H7 (cell line): ENCODE measurements around the gene CHEK1. TPM values are rescaled to one million over a fixed set of nuclear protein-coding genes. Genes with fewer than 3 reads are reported as not detected.

Experiments used
- DNase-seq: peaks from one replicate; pipeline ENCODE4 v3.0.0; 2012
- H3K27me3 ChIP-seq: 2 replicates; pipeline ENCODE4 v1.6.0; 2011; ENCODE audit warnings: mild to moderate bottlenecking, low read length; ENCODE audit not compliant: control insufficient read depth, insufficient read depth
- H3K36me3 ChIP-seq: replicated peaks from 2 replicates; pipeline ENCODE4 v1.5.1; 2011; ENCODE audit warnings: low read length; ENCODE audit not compliant: control insufficient read depth, insufficient read depth
- H3K4me3 ChIP-seq: 2 replicates; pipeline ENCODE4 v1.5.1; 2011; ENCODE audit warnings: low read depth, mild to moderate bottlenecking, control low read depth, low read length, moderate library complexity; ENCODE audit not compliant: insufficient read depth
- total RNA-seq: library from RNA; depleted of rRNA; stranded (reverse); fragments of >200 nt; shearing (Covaris generic); gene quantifications from 2 replicates; pipeline ENCODE4 v1.2.3, GENCODE V29; 2014

CHEK1 gene
- total RNA-seq, 1 experiment from 2014 or later, result 85.7 TPM

DNA sequence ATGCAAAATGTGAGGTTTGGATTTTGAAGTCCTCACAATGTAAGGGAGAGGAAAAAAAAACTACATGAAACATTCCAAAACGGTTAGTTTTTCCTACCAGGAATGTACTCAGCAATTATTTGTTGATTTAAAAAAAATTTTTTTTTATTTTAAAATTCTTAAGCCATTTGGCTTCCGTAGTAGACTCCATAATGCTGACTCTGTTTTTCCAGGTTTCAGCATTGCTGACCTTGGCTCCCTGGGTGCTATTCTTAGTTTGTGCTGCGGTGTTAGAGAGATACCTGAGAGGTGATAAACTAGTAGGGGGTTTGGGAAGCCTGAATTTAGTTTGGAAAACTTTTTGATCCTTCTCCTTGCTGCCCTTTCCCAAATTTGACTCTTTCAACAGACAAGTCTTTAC is 21.8 kb upstream of the CHEK1 start:
- Histone ChIP-seq H3K4me3 (no peak overlapping the region), H3K36me3 (peaks cover 41% of the 10 kb centered on the region), H3K27me3 (no peaks in the 10 kb centered on the region)
- DNase-seq, result no peak

- no peak overlapping the region for H3K4me3 ChIP-seq
- no peak for DNase-seq
- no peaks in the 10 kb centered on the region for H3K27me3 ChIP-seq
- peaks cover 51% of the 10 kb centered on the region for H3K36me3 ChIP-seq
These were observed 19.5 kb upstream of the CHEK1 start for GRCh38 chr11:125605417-125605816.

- Histone ChIP-seq H3K4me3 (no peak overlapping the region), H3K27me3 (no peaks in the 10 kb centered on the region), H3K36me3 (peaks cover 47% of the 10 kb centered on the region)
These were observed 15.4 kb upstream of the CHEK1 start for GRCh38 chr11:125609545-125609944.

GRCh38 chr11:125618383-125618782 is 6.6 kb upstream of the CHEK1 start:
- H3K4me3 ChIP-seq, result no peak overlapping the region

More at GRCh38 chr11:125609545-125609944, 15.4 kb upstream of the CHEK1 start:
- no peak for DNase-seq

DNA sequence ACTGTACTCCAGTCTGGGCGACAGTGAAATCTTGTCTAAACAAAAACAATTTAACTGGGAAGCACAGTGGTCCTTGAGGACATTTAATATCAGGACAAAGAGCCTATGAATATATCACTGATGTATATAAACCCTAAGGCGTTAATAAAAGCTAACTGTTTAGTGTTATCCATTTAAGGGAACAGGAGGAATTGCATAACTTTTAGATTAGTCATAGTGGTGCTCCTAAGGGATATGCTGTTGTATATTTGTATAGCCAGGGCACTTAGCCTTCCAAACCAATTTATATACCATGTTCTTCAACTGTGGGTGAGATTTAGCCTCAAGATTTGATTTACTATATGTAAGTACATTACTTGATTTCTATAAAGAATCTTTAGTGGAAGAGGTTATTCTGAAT is 3.0 kb upstream of the CHEK1 start:
- H3K4me3 ChIP-seq, result no peak overlapping the region
- peaks cover 27% of the 10 kb centered on the region for H3K36me3 ChIP-seq
- H3K27me3 ChIP-seq, result no peaks in the 10 kb centered on the region
- DNase-seq, result no peak

More at GRCh38 chr11:125618383-125618782, 6.6 kb upstream of the CHEK1 start:
- Histone ChIP-seq H3K36me3 (peaks cover 33% of the 10 kb centered on the region), H3K27me3 (no peaks in the 10 kb centered on the region)
- DNase-seq, result no peak

GRCh38 chr11:125623064-125623463 is 1.9 kb upstream of the CHEK1 start:
- peaks cover 28% of the 10 kb centered on the region for H3K36me3 ChIP-seq

GRCh38 chr11:125625225-125625629 is 264 bp downstream of the CHEK1 start:
- no peak for DNase-seq
- peaks cover 24% of the 10 kb centered on the region for H3K36me3 ChIP-seq
- peak overlapping the region; percentile 83 for H3K4me3 ChIP-seq
- no peaks in the 10 kb centered on the region for H3K27me3 ChIP-seq

More at GRCh38 chr11:125623064-125623463, 1.9 kb upstream of the CHEK1 start:
- DNase-seq, result no peak
- Histone ChIP-seq H3K27me3 (no peaks in the 10 kb centered on the region), H3K4me3 (no peak overlapping the region)

DNA sequence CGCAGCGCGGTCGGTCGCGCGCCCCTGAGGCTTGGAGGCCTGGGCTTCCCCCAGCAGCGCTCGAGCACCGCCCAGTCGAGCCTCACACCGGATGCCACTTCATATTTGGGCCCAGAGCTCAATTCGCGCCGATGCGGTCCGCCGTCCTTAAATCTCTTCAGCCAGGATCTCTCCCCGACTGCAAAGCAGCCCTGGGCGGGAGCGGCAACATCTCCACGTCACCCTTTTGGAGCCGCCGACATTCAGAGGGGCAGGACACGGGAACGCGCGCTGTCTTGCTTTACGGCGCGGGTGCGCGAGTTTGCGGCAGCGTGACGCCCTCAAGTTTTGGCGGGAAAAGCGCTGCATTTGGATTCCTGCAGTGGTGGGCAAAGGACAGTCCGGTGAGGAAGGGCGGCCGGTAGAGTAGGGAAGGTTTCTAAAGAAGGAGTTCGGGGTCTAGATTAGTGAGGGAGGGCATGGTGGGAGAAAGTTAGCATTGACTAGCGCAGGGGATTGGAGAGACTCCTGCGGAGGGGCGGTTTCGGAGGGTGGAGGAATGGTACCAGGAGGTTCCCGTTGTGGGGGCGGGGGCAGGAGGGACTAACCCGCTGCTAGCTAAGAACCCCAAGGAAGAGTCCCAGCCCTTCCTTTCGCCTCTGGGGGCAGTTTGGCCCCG is 796 bp downstream of the CHEK1 start:
- DNase-seq, result peak; percentile 88
- Histone ChIP-seq H3K36me3 (peaks cover 27% of the 10 kb centered on the region), H3K4me3 (peak overlapping the region; percentile 83), H3K27me3 (no peaks in the 10 kb centered on the region)

- H3K27me3 ChIP-seq, result no peaks in the 10 kb centered on the region
- H3K36me3 ChIP-seq, result peaks cover 21% of the 10 kb centered on the region
- peak; percentile 13 for DNase-seq
- H3K4me3 ChIP-seq, result peak overlapping the region; percentile 83
These were observed 1.5 kb downstream of the CHEK1 start for GRCh38 chr11:125626288-125626950.

GRCh38 chr11:125627236-125627910 is 2.4 kb downstream of the CHEK1 start:
- Histone ChIP-seq H3K4me3 (peak overlapping the region; percentile 83), H3K36me3 (peaks cover 21% of the 10 kb centered on the region), H3K27me3 (no peaks in the 10 kb centered on the region)
- DNase-seq, result no peak

DNA sequence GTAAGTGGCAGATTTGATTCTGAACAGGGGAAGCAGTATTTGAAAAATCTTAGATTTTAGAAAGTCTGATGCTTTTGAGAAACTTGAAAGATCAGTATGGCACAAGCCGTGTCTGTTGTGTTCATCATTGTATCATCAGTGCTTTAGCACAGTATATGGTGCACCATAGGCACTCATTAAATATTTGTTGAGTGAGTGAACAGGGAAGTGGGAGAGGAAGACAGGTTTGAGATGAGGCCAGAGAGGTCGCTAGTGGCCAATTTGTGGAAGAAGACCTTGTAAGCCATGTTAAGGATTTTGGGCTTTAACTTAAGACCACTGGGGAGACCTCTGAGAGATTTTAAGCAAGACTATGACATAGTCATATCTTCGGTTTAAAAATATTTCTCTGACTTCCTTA is 12.9 kb downstream of the CHEK1 start:
- Histone ChIP-seq H3K36me3 (peaks cover 19% of the 10 kb centered on the region), H3K27me3 (no peaks in the 10 kb centered on the region), H3K4me3 (no peak overlapping the region)
- DNase-seq, result no peak

DNA sequence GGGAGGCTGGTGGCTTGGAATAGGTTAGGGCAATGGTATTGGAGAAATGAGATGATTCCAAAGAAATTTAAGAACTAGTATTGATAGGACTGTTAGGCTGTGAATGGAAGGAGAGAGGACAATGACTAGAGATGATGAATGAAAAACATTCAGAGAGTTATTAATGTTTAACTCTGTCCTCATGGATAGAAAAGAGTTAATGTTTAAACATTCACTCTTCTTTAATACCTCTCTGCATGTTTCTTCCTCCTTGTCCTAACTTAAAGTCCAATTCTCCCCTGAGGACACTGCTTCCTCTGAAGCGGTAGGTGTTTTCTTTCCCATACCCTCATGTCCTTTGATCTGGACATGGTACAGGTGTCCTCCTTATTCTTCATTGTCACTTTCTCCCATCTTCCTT is 13.4 kb downstream of the CHEK1 start:
- no peaks in the 10 kb centered on the region for H3K27me3 ChIP-seq
- no peak overlapping the region for H3K4me3 ChIP-seq
- DNase-seq, result no peak
- peaks cover 18% of the 10 kb centered on the region for H3K36me3 ChIP-seq

DNA sequence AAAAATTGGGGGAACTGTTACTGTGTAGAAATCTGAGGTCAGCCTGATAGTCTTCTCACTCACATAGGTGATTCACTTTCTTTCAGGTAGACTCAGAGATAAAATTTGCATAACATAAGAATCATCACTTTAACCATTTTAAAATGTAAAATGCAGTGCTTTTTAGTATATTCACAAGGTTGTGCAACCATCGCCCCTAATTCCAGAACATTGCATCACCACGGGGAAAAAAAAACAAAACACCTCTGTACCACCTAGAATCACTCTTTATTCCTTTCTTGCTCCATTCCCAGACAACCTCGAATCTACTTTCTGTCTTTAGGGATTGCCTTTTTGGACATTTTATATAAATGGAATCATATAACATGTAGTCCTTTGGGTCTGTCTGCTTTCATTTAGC is 20.9 kb downstream of the CHEK1 start:
- no peak for DNase-seq
- H3K27me3 ChIP-seq, result no peaks in the 10 kb centered on the region
- no peak overlapping the region for H3K4me3 ChIP-seq
- H3K36me3 ChIP-seq, result peaks cover 6% of the 10 kb centered on the region

DNA sequence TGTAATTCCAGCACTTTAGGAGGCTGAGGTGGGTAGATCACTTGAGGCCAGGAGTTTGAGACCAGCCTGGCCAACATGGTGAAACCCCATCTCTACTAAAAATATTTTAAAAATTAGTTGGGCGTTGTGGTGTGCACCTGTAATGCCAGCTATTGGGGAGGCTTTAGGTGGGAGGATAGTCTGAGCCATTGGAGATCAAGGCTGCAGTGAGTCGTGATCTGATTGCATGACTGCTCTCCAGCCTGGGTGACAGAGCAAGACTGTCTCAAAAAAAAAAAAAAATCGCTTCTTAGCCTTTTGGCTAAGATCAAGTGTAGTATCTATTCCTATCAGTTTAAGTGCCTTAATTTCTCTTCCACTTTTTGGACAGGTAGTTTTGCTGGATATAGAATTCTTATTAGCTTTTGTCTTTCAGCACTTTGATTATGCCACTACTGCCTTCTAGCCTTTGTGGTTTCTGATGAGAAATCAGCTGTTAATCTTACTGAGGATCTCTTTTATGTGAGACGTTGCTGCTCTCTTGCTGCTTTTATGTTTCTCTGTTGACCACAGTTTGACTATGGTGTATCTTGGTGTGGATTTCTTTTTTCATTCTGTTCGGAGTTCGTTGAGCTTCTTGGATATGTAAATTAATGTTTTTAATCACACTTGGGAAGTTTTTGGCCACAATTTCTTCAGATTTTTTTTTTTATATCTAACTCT is 24.7 kb downstream of the CHEK1 start:
- no peak overlapping the region for H3K4me3 ChIP-seq
- DNase-seq, result no peak
- peaks cover 6% of the 10 kb centered on the region for H3K36me3 ChIP-seq
- H3K27me3 ChIP-seq, result no peaks in the 10 kb centered on the region
